HuH-7 (cell line): ENCODE data around the gene ROBO2.
"Not testable (repeated sequence)": the region's sequence is repeated elsewhere in the genome, so short reads cannot be mapped to it uniquely, and the experiment has no call there.

ENCODE experiments used
- DNase-seq: peaks from one replicate; pipeline ENCODE4 v3.0.0; 2011; ENCODE audit warnings: low spot score

ROBO2 gene

GRCh38 chr3:77328690-77329089, 288.8 kb downstream of the ROBO2 start:
- DNase-seq: no peak

- no peak for DNase-seq
Observed at GRCh38 chr3:77329116-77329515, 289.2 kb downstream of the ROBO2 start.

- no peak for DNase-seq
Observed at GRCh38 chr3:77338195-77338594, 298.3 kb downstream of the ROBO2 start.

GRCh38 chr3:77342027-77342426, 302.1 kb downstream of the ROBO2 start:
- DNase-seq: no peak

GRCh38 chr3:77342688-77343087, 302.8 kb downstream of the ROBO2 start:
- DNase-seq: no peak

- no peak for DNase-seq
Observed at GRCh38 chr3:77345009-77345408, 305.1 kb downstream of the ROBO2 start.

- no peak for DNase-seq
Observed at GRCh38 chr3:77348244-77348855, 308.5 kb downstream of the ROBO2 start.

GRCh38 chr3:77354958-77355357, 315.1 kb downstream of the ROBO2 start:
- no peak for DNase-seq

GRCh38 chr3:77362936-77363335, 323.0 kb downstream of the ROBO2 start:
- no peak for DNase-seq

GRCh38 chr3:77365152-77365551, 325.3 kb downstream of the ROBO2 start:
- no peak for DNase-seq

- DNase-seq: no peak
Observed at GRCh38 chr3:77370413-77370812, 330.5 kb downstream of the ROBO2 start.

- DNase-seq: no peak
Observed at GRCh38 chr3:77372018-77372417, 332.1 kb downstream of the ROBO2 start.

GRCh38 chr3:77372634-77373346, 332.9 kb downstream of the ROBO2 start:
- no peak for DNase-seq

- no peak for DNase-seq
Observed at GRCh38 chr3:77373619-77374018, 333.7 kb downstream of the ROBO2 start.

- no peak for DNase-seq
Observed at GRCh38 chr3:77376511-77376910, 336.6 kb downstream of the ROBO2 start.

- DNase-seq: no peak
Observed at GRCh38 chr3:77377717-77378116, 337.8 kb downstream of the ROBO2 start.

- no peak for DNase-seq
Observed at GRCh38 chr3:77380136-77380535, 340.2 kb downstream of the ROBO2 start.

- DNase-seq: no peak
Observed at GRCh38 chr3:77381431-77381830, 341.5 kb downstream of the ROBO2 start.

GRCh38 chr3:77392181-77392580, 352.3 kb downstream of the ROBO2 start:
- no peak for DNase-seq

GRCh38 chr3:77394046-77394445, 354.1 kb downstream of the ROBO2 start:
- DNase-seq: no peak

GRCh38 chr3:77404871-77405270, 365.0 kb downstream of the ROBO2 start:
- no peak for DNase-seq

- DNase-seq: no peak
Observed at GRCh38 chr3:77407441-77407840, 367.5 kb downstream of the ROBO2 start.

GRCh38 chr3:77410334-77410733, 370.4 kb downstream of the ROBO2 start:
- not testable (repeated sequence) for DNase-seq

GRCh38 chr3:77411334-77411733, 371.4 kb downstream of the ROBO2 start:
- no peak for DNase-seq
